ENCODE data around the gene TNFSF12.

- TF ChIP-seq GATA3 (IDR thresholded peaks at IDR 0.05; ENCODE audit: low read depth, low read length), result no peak
- no peak for TF ChIP-seq GATA2 (IDR thresholded peaks at IDR 0.05; ENCODE audit: low read depth, low read length)
These were observed 40.0 kb upstream of the TNFSF12 start for GRCh38 chr17:7508846-7509245.

All from SH-SY5Y (cell line).